Measurements from ENCODE around the gene THUMPD3. TPM values are rescaled to one million over a fixed set of nuclear protein-coding genes. Genes with fewer than 3 reads are reported as not detected.

The THUMPD3 gene
- total RNA-seq, 4 donors from 2014 or later: 13.3 to 48.9 (median 25.0) TPM

- Histone ChIP-seq H3K27ac (no peak overlapping the region), H3K9me3 (no peaks in the 10 kb centered on the region), H3K4me1 (no peaks in the 10 kb centered on the region), H3K36me3 (no peaks in the 10 kb centered on the region), H3K27me3 (no peaks in the 10 kb centered on the region), H3K4me3 (no peak overlapping the region)
- TF ChIP-seq POLR2A (IDR thresholded peaks at IDR 0.05): no peak
- TF ChIP-seq, protein P1, sequence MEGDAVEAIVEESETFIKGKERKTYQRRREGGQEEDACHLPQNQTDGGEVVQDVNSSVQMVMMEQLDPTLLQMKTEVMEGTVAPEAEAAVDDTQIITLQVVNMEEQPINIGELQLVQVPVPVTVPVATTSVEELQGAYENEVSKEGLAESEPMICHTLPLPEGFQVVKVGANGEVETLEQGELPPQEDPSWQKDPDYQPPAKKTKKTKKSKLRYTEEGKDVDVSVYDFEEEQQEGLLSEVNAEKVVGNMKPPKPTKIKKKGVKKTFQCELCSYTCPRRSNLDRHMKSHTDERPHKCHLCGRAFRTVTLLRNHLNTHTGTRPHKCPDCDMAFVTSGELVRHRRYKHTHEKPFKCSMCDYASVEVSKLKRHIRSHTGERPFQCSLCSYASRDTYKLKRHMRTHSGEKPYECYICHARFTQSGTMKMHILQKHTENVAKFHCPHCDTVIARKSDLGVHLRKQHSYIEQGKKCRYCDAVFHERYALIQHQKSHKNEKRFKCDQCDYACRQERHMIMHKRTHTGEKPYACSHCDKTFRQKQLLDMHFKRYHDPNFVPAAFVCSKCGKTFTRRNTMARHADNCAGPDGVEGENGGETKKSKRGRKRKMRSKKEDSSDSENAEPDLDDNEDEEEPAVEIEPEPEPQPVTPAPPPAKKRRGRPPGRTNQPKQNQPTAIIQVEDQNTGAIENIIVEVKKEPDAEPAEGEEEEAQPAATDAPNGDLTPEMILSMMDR (IDR thresholded peaks at IDR 0.05): no peak
- intact Hi-C loops (cut with DNase I; ENCODE audit: low total_unique reads): no loop called here
- DNase-seq: no peak
These were observed 16.7 kb upstream of the THUMPD3 start for GRCh38 chr3:9346141-9346540.

DNA sequence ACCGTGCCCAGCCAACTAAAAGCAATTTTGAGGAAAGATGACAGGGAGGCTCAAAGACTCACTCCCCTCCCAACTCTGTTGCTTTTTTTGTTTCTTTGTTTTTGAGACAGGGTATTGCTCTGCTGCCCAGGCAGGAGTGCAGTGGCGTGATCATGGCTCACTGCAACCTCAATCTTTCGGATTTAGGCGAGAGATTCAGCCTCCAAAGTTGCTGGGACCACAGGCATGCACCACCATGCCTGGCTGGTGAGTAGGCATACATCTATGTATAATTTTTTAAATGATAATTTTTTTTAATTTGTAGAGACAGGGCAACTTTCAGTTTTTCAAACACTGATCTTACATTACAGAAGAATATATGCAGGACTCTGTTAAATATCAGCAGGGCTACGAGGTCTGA, 15.8 kb upstream of the THUMPD3 start:
- no peak for TF ChIP-seq POLR2A (IDR thresholded peaks at IDR 0.05)
- TF ChIP-seq, protein P1 (IDR thresholded peaks at IDR 0.05): no peak
- Histone ChIP-seq H3K4me1 (no peaks in the 10 kb centered on the region), H3K4me3 (no peak overlapping the region), H3K27me3 (no peaks in the 10 kb centered on the region), H3K36me3 (no peaks in the 10 kb centered on the region), H3K9me3 (no peaks in the 10 kb centered on the region), H3K27ac (no peak overlapping the region)
- intact Hi-C loops (cut with DNase I; ENCODE audit: low total_unique reads): no loop called here
- no peak for DNase-seq

- no peak for DNase-seq
- no peak overlapping the region for H3K27ac ChIP-seq
- no peaks in the 10 kb centered on the region for H3K9me3 ChIP-seq
- intact Hi-C loops (cut with DNase I; ENCODE audit: low total_unique reads): no loop called here
- H3K27me3 ChIP-seq: no peaks in the 10 kb centered on the region
- H3K4me3 ChIP-seq: no peak overlapping the region
- H3K36me3 ChIP-seq: no peaks in the 10 kb centered on the region
- H3K4me1 ChIP-seq: no peaks in the 10 kb centered on the region
- TF ChIP-seq, protein P1 (IDR thresholded peaks at IDR 0.05): no peak
These were observed 15.0 kb upstream of the THUMPD3 start for GRCh38 chr3:9347887-9348286.

DNA sequence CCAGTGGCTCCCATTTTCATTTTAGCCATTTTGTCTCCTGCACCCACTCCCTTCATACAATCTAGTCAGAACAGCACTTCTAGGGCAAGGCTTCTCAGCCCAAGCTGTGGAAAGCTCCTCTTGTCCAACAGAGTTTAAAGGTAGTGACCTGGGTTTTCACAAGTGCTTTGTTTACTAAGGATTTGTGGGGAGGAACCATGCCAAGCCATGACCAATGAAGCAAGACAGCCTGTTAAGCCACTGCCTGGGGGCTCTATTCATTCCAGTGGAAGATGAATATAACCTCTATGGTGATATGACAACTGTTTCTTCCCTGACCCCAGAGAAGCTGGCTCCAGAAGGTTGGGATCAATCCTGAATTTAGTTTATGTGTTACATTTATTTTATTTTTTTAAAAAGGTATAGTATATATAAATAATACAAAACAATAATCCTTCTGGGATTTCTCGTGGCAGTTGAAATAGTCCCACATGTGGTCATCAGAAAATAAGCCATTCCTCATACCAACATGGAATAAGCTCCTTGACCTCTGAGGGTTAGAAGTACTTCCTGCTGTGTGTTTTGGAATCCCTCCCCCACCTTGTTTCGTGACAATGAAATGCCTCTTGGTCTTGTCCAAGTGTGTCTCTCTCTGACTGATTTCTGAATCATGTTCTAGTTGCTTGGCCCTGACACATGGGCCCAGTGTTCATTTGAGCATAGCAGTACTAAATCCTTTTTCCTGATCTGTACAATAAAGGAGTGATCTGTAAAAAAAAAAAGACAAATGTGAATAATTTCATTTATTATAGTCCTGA, 13.3 kb upstream of the THUMPD3 start:
- no peaks in the 10 kb centered on the region for H3K4me1 ChIP-seq
- no peaks in the 10 kb centered on the region for H3K27me3 ChIP-seq
- no peak for TF ChIP-seq POLR2A (IDR thresholded peaks at IDR 0.05)
- TF ChIP-seq, protein P1 (IDR thresholded peaks at IDR 0.05): no peak
- DNase-seq: no peak
- H3K4me3 ChIP-seq: no peak overlapping the region
- no peaks in the 10 kb centered on the region for H3K36me3 ChIP-seq
- H3K9me3 ChIP-seq: no peaks in the 10 kb centered on the region
- H3K27ac ChIP-seq: no peak overlapping the region
- intact Hi-C loops (cut with DNase I; ENCODE audit: low total_unique reads): loop anchor here (10.0 kb wide), 1 partner anchor 75 kb away; no protein-coding TSS in a partner anchor

GRCh38 chr3:9351709-9352126, 11.1 kb upstream of the THUMPD3 start:
- H3K27ac ChIP-seq: no peak overlapping the region
- TF ChIP-seq, protein P1 (IDR thresholded peaks at IDR 0.05): no peak
- TF ChIP-seq POLR2A (IDR thresholded peaks at IDR 0.05): no peak

More at GRCh38 chr3:9351709-9352126, 11.1 kb upstream of the THUMPD3 start:
- Histone ChIP-seq H3K27me3 (no peaks in the 10 kb centered on the region), H3K9me3 (no peaks in the 10 kb centered on the region), H3K4me1 (no peaks in the 10 kb centered on the region), H3K36me3 (no peaks in the 10 kb centered on the region), H3K4me3 (no peak overlapping the region)
- DNase-seq: no peak
- intact Hi-C loops (cut with DNase I; ENCODE audit: low total_unique reads): loop anchor here (10.0 kb wide), 1 partner anchor 73 kb away; no protein-coding TSS in a partner anchor
